Measurements from ENCODE around the gene IL15RA. TPM values are rescaled to one million over a fixed set of nuclear protein-coding genes. Genes with fewer than 3 reads are reported as not detected.

The IL15RA gene
- total RNA-seq, 1 experiment from 2014 or later = 11.0 TPM

DNA sequence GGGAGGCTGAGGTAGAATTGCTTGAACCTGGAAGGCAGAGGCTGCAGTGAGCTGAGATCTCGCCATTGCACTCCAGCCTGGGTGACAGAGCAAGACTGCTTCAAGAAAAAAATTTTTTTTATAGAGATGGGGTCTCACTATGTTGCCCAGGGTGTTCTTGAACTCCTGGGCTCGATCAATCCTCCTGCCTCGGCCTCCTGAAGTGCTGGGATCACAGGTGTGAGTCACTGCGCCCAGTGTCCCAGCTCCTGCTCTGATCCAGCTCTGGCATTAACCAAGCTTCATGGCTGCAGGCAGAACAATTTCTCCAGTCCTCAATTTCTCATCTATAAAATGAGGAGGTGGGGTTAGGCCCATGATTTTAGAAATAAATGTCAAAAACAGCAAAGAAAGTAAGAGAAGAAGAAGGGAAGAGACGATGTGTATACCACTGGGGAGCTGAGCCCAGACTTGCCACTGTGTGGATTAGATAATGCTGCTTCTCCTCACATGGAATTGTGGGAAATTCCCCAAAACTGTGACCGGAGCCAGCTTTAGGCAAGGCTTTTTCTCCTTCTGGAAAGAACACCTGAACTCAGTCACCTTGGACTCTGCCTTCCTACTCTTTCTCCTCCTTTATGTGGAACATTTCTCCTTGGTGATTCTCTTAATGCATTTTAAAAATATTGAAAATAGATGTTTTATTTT lies 25.5 kb downstream of the IL15RA start:
- no TSS peak for BruUV-seq (replicated peaks)

DNA sequence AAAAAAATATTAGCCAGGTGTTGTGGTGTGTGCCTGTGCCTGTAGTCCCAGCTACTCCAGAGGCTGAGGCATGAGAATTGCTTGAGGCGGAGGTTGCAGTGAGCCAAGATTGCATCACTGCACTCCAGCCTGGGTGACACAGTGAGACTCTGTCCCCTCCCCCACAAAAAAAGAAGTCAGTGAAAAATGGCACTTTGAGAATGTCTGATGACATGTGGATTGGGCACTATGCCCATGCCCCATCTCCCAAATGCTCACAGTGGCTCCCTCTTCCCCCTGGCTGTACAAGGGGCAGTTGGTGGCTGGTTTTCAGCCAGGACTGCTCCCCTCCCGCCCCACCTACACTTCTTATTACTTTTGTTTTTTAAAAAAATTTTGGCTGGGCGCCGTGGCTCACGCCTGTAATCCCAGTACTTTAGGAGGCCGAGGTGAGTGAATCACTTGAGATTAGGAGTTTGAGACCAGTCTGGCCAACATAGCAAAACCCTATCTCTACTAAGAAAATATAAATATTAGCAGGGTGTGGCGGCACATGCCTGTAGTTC lies 26.1 kb downstream of the IL15RA start:
- Histone ChIP-seq H3K27me3 (ENCODE audit: control insufficient read depth, insufficient read depth, low read length) (no peaks in the 10 kb centered on the region), H3K9me3 (ENCODE audit: control insufficient read depth, insufficient read depth, low read depth, low read length) (no peaks in the 10 kb centered on the region), H3K27ac (ENCODE audit: low read length) (no peak overlapping the region), H3K4me1 (ENCODE audit: control insufficient read depth, insufficient read depth, low read length) (no peaks in the 10 kb centered on the region), H3K36me3 (ENCODE audit: control insufficient read depth, insufficient read depth, low read length) (peaks cover 2% of the 10 kb centered on the region; the same call in 1 of the 2 replicates), H3K4me3 (ENCODE audit: low read depth in 2 of 2, low read length in 2 of 2) (no peak overlapping the region)
- ChIA-PET CTCF (no interaction called here), POLR2A (no interaction called here)
- ATAC-seq (no peak), DNase-seq (ENCODE audit: low read depth, low spot score) (no peak)
- TF ChIP-seq, protein P1, sequence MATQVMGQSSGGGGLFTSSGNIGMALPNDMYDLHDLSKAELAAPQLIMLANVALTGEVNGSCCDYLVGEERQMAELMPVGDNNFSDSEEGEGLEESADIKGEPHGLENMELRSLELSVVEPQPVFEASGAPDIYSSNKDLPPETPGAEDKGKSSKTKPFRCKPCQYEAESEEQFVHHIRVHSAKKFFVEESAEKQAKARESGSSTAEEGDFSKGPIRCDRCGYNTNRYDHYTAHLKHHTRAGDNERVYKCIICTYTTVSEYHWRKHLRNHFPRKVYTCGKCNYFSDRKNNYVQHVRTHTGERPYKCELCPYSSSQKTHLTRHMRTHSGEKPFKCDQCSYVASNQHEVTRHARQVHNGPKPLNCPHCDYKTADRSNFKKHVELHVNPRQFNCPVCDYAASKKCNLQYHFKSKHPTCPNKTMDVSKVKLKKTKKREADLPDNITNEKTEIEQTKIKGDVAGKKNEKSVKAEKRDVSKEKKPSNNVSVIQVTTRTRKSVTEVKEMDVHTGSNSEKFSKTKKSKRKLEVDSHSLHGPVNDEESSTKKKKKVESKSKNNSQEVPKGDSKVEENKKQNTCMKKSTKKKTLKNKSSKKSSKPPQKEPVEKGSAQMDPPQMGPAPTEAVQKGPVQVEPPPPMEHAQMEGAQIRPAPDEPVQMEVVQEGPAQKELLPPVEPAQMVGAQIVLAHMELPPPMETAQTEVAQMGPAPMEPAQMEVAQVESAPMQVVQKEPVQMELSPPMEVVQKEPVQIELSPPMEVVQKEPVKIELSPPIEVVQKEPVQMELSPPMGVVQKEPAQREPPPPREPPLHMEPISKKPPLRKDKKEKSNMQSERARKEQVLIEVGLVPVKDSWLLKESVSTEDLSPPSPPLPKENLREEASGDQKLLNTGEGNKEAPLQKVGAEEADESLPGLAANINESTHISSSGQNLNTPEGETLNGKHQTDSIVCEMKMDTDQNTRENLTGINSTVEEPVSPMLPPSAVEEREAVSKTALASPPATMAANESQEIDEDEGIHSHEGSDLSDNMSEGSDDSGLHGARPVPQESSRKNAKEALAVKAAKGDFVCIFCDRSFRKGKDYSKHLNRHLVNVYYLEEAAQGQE (IDR thresholded peaks at IDR 0.05; ENCODE audit: insufficient read depth in 1 of 2, low read depth in 2 of 2, low read length in 1 of 2) = no peak
- TF ChIP-seq TCF7L2 (IDR thresholded peaks at IDR 0.05; ENCODE audit: low read depth, low read length) (no peak), POLR2AphosphoS5 (IDR thresholded peaks at IDR 0.05; ENCODE audit: low read depth, low read length) (no peak)
- TF ChIP-seq, protein P2, sequence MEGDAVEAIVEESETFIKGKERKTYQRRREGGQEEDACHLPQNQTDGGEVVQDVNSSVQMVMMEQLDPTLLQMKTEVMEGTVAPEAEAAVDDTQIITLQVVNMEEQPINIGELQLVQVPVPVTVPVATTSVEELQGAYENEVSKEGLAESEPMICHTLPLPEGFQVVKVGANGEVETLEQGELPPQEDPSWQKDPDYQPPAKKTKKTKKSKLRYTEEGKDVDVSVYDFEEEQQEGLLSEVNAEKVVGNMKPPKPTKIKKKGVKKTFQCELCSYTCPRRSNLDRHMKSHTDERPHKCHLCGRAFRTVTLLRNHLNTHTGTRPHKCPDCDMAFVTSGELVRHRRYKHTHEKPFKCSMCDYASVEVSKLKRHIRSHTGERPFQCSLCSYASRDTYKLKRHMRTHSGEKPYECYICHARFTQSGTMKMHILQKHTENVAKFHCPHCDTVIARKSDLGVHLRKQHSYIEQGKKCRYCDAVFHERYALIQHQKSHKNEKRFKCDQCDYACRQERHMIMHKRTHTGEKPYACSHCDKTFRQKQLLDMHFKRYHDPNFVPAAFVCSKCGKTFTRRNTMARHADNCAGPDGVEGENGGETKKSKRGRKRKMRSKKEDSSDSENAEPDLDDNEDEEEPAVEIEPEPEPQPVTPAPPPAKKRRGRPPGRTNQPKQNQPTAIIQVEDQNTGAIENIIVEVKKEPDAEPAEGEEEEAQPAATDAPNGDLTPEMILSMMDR (IDR thresholded peaks at IDR 0.05) = no peak
- intact Hi-C loops (cut with micrococcal nuclease; ENCODE audit: unreplicated experiment) = no loop called here
- BruUV-seq (replicated peaks) = no TSS peak
- in situ Hi-C loops (cut with HindIII; ENCODE audit: low pct_unique_long_range_greater_than_20kb, low sequenced_read_pairs) = no loop called here

More for the DNA sequence above, 25.5 kb downstream of the IL15RA start:
- Histone ChIP-seq H3K36me3 (ENCODE audit: control insufficient read depth, insufficient read depth, low read length) (peaks cover 2% of the 10 kb centered on the region; the same call in 1 of the 2 replicates), H3K9me3 (ENCODE audit: control insufficient read depth, insufficient read depth, low read depth, low read length) (no peaks in the 10 kb centered on the region), H3K27me3 (ENCODE audit: control insufficient read depth, insufficient read depth, low read length) (no peaks in the 10 kb centered on the region), H3K27ac (ENCODE audit: low read length) (no peak overlapping the region), H3K4me1 (ENCODE audit: control insufficient read depth, insufficient read depth, low read length) (no peaks in the 10 kb centered on the region), H3K4me3 (ENCODE audit: low read depth in 2 of 2, low read length in 2 of 2) (no peak overlapping the region)
- DNase-seq (ENCODE audit: low read depth, low spot score) (no peak), ATAC-seq (no peak)
- POLR2A ChIA-PET = no interaction called here
- TF ChIP-seq, protein P1 (IDR thresholded peaks at IDR 0.05; ENCODE audit: insufficient read depth in 1 of 2, low read depth in 2 of 2, low read length in 1 of 2) = no peak
- TF ChIP-seq POLR2AphosphoS5 (IDR thresholded peaks at IDR 0.05; ENCODE audit: low read depth, low read length) (no peak), SIN3A (IDR thresholded peaks at IDR 0.05; ENCODE audit: borderline replicate concordance, insufficient read depth, low read depth, low read length) (no peak), TCF7L2 (IDR thresholded peaks at IDR 0.05; ENCODE audit: low read depth, low read length) (no peak)
- TF ChIP-seq, protein P2 (IDR thresholded peaks at IDR 0.05) = no peak
- CTCF ChIA-PET = no interaction called here
- in situ Hi-C loops (cut with HindIII; ENCODE audit: low pct_unique_long_range_greater_than_20kb, low sequenced_read_pairs) = no loop called here
- intact Hi-C loops (cut with micrococcal nuclease; ENCODE audit: unreplicated experiment) = no loop called here
